Measurements from ENCODE around the gene GOLT1A.

The GOLT1A gene

DNA sequence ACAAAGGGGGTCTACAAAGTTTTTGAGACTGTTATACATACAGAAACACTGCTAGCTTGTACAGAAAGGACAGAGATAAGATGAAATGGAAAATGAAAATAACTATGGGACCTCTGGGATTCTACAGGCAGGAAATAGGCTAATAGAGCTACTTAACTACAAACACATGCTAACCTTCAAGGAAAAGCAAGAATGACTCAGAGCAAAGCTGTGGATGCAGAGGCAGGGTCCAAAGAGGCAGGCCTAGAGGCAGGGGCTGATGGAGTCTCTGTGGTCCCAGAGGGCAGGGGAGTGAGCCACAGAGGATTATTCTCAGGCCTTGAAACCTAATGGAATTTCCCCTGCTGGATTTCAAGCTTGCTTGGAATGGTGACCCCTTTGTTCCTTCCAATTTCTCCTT, 18.7 kb upstream of the GOLT1A start:
- peak; percentile 69 for DNase-seq (ENCODE audit: low read depth)
- H3K4me3 ChIP-seq (ENCODE audit: control insufficient read depth, low read depth, low read length), result no peak overlapping the region
- TF ChIP-seq, protein P1, sequence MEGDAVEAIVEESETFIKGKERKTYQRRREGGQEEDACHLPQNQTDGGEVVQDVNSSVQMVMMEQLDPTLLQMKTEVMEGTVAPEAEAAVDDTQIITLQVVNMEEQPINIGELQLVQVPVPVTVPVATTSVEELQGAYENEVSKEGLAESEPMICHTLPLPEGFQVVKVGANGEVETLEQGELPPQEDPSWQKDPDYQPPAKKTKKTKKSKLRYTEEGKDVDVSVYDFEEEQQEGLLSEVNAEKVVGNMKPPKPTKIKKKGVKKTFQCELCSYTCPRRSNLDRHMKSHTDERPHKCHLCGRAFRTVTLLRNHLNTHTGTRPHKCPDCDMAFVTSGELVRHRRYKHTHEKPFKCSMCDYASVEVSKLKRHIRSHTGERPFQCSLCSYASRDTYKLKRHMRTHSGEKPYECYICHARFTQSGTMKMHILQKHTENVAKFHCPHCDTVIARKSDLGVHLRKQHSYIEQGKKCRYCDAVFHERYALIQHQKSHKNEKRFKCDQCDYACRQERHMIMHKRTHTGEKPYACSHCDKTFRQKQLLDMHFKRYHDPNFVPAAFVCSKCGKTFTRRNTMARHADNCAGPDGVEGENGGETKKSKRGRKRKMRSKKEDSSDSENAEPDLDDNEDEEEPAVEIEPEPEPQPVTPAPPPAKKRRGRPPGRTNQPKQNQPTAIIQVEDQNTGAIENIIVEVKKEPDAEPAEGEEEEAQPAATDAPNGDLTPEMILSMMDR (conservative IDR thresholded peaks at IDR 0.05; ENCODE audit: control insufficient read depth, insufficient read depth, low read depth, low read length), result no peak

DNA sequence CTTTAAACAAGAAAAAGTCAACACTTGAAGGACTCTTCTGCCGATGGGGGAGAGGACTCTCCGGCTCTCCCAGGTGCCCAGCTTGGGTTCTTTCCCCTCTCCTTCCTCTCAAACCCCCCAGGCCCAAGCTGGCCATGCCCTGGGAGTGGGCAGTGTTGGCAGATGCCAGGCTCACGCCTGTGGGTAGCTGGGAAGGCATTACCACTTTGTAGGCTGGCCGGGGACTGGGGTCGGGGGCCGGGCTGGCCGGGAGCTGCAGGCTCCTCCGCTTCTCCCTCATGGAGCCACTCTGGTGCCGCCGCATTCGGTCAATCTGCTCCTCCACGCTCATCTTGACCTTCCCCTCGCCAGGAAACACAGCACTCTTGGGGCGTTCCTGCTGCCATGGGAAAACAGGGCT, 16.4 kb upstream of the GOLT1A start:
- no peak for DNase-seq (ENCODE audit: low read depth)
- TF ChIP-seq, protein P1 (conservative IDR thresholded peaks at IDR 0.05; ENCODE audit: control insufficient read depth, insufficient read depth, low read depth, low read length), result no peak
- no peak overlapping the region for H3K4me3 ChIP-seq (ENCODE audit: control insufficient read depth, low read depth, low read length)

DNA sequence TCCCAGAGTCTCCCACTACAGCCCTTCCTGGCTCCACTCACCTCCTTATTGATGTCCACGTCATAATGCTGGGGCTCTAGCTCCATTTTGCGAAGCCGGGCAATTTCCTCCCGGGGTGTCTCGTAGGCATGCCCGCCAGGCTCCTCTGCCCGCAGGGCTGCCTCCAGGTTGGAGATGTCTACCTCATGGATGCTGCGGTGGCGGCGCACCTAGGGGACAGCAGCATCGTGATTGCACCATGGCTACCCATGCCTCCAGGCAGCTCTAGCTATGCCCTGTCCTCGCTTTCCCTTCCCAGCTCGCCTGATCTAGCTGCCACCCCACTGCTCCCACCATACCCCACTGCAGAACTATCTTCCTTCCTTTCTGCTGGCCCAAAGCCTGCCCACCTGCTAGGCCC, 15.1 kb upstream of the GOLT1A start:
- H3K4me3 ChIP-seq (ENCODE audit: control insufficient read depth, low read depth, low read length), result no peak overlapping the region
- DNase-seq (ENCODE audit: low read depth), result no peak
- TF ChIP-seq, protein P1 (conservative IDR thresholded peaks at IDR 0.05; ENCODE audit: control insufficient read depth, insufficient read depth, low read depth, low read length), result no peak

DNA sequence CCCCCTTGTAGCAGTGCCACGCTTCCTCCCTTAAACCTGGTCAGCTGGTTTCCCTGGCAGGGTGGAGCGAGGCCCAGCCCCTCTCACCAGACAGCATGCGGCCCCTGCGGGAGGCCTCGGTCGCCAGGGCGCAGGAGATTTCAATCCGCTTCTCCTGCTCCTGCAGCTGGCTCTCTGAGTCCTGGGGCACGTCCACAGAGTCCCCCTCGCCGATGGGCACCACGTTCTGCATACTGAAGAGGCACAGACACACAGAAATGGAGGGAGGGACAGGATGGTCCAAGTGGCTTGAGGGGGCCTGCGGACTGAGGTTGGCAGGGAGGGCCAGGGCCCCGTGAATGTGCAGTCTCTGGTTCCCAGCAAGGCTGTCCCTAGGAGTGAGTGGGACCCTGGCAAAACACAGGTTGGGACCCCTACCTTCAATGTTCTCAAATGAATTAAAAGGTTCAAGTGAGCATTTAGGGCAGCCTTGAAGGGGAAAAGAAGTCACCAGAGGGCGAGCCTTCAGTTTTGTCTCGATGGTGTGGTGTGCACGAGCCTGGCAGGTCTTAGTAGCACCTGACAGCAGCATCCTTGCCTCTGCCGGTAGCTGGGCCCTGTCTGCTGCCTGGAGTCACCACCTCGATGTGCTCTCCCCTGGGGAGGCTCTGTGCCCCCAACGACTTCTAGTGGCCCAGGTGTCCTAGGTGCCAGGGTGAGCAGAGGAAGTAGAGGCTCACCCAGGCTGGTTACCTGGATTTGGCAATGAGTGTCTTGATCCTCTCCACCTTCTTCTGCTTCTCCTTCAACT, 14.4 kb upstream of the GOLT1A start:
- no peak overlapping the region for H3K4me3 ChIP-seq (ENCODE audit: control insufficient read depth, low read depth, low read length)
- DNase-seq (ENCODE audit: low read depth), result no peak
- TF ChIP-seq, protein P1 (conservative IDR thresholded peaks at IDR 0.05; ENCODE audit: control insufficient read depth, insufficient read depth, low read depth, low read length), result no peak

DNA sequence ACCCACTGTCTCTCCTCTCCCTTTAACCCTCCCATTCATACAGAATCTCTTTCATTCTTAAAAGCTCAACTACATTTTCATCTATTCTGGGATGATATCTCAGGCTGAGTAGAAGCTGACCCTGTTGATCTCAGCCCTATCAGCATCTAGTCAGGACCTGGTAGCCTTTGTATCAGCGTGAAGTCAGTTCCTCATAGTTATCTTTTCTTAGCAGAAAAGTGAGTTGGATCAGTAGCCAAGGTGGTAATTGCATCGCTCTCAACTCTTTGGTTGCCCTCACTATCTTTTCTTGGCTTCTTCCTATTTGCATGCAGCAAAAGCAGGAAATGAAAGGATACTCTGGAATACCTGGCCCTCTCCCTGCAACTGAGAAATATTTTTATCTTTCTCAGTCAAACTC, 13.6 kb upstream of the GOLT1A start:
- no peak for DNase-seq (ENCODE audit: low read depth)
- TF ChIP-seq, protein P1 (conservative IDR thresholded peaks at IDR 0.05; ENCODE audit: control insufficient read depth, insufficient read depth, low read depth, low read length), result no peak
- H3K4me3 ChIP-seq (ENCODE audit: control insufficient read depth, low read depth, low read length), result no peak overlapping the region

DNA sequence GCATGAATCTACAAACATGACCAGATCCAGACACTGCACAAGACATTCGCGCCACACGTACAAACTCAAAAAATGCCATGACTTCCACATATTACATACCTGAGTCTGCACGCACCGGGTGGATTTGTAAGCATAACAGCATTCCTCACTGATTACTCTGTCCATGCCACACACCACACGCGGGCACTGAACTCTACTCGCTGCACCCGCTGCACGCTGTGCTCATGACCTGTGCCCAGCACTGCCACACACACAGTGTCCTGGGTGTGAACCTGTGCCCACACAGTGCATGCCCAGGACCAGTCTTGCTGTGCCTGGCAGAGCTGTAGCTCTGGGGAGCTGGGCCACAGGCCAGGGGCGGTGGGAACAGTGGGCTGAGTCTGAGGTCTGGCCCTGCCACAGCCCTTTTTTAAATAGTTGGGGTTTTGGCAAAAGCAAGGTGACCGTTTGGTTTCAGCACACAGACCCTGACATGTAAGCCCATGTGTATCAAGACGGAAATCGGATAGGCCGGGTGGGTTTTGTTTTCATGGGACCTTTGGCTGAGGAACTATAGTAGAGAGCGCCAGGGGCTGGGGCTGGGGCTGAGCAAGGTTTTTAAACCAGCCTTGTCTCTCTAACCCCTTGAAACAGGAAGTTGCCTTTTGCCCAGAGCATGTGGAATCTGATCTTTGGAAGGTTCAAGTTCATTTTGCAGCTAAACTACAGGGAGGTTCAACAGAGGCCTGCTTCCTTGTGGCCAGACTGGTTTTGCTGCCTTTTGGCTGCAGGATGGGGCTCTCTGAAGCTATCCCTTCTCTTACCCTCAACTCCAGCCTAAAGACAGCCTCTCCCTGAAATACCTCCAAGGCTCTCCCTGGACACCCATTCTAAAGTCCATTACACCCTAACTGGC, 12.3 kb upstream of the GOLT1A start:
- H3K4me3 ChIP-seq (ENCODE audit: control insufficient read depth, low read depth, low read length), result no peak overlapping the region
- TF ChIP-seq, protein P1 (conservative IDR thresholded peaks at IDR 0.05; ENCODE audit: control insufficient read depth, insufficient read depth, low read depth, low read length), result no peak
- DNase-seq (ENCODE audit: low read depth), result no peak

Measured in fibroblast of mammary gland (primary cell).